Hepatocyte (in vitro differentiated cells): ENCODE measurements around the gene RNASE7.

Experiments
- CTCF ChIP-seq: fragments of 200-600 bp; sonication (generic); IDR thresholded peaks from 2 replicates; pipeline ENCODE4 v1.5.1; 2016; ENCODE audit warnings: antibody characterized with exemption, mild to moderate bottlenecking; ENCODE audit not compliant: poor library complexity
- EZH2 ChIP-seq: fragments of 200-600 bp; sonication (generic); IDR thresholded peaks from 2 replicates; pipeline ENCODE4 v1.6.1; 2016; ENCODE audit warnings: antibody characterized with exemption, mild to moderate bottlenecking, borderline replicate concordance
- EZH2phosphoT487 ChIP-seq: fragments of 200-600 bp; sonication (generic); IDR thresholded peaks from one replicate; pipeline ENCODE4 v1.6.1; 2018; ENCODE audit warnings: antibody characterized with exemption, mild to moderate bottlenecking, low read depth, moderate library complexity; ENCODE audit not compliant: unreplicated experiment, severe bottlenecking

GRCh38 chr14:21086908-21087293, 44.7 kb downstream of the RNASE7 start:
- TF ChIP-seq CTCF (no peak), EZH2 (no peak), EZH2phosphoT487 (no peak)
